Measurements from ENCODE around the gene DLGAP3. TPM values are rescaled to one million over a fixed set of nuclear protein-coding genes. Genes with fewer than 3 reads are reported as not detected.

Gene DLGAP3
- total RNA-seq, 1 experiment from 2014 or later, result 0.02 TPM

DNA sequence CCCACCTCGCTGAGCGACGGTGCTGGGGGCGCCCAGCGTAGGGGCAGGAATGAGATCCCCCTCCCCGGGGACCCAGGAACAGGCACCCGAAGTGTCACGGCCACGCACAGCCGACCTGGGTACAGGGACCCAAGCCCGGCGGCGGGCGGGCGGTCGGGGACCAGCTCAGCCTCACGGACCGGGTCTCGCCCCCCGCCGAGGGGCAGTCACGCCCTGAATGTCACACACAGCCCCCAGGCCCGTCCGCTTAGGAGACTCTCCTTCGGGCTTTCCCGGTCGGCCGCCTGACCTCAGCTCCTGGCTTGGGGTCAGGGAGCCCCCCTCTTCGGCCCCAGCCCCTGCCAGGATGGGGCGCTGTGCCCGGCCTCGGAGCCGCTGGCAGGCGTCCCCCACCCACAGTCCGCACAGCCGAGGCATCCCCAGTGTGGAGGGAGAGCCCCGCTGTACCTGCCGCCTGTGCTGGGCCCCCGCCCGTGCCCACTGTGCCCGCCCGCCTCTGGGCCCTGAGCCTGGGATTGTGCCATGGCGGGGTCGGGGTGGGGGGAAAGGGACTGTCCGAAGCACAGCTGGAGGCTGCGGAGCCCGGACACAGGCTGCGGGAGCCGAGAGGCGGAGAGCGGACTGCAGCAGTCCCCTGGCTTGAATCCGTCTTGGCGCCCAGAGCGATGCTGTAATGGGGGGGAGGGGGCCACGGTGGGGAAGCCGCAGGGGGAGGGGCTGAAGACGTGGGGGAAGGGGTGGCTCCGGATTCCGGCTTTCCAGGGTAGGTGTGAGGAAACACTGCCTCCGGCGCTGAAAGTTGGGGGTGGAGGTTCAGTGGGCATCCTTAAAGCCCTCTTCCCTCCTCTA, 627 bp upstream of the DLGAP3 start:
- DNase-seq (ENCODE audit: extremely low read depth, low read depth), result no peak

DNA sequence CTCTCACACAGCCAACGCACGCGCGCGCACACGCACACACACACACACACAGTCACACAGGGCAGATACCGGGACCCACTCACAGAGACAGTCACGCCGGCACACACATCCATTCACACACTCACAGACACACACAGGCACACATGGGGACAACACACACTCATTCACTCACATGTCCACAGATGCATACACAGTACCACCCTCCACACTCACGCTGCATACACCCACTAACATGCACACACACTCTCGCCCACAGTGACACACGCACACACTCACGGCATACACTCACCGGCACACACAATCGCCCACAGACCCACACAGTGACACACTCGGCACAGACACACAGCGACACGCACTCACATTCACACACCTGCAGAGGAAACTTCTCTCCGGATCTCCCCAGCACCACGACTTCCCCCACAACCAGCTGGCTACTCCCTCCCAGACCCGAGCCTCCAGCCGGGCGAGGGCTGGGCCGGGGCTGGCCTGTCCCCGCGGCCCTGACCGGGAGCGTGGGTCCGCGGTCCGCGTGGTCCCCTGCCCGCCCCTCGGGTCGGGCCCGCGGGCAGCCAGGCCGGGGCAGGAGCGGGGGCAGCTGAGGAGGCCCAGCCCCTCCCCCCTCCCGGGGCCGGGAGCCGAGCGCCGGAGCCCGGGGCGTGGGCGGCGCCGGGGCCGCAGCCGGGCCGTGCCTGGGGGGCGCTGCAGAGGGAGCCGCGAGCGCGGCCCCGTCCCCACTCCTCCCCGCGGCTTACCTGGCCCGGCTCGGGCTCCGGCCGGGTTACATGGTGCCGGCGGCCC, 552 bp downstream of the DLGAP3 start:
- DNase-seq (ENCODE audit: extremely low read depth, low read depth), result no peak

DNA sequence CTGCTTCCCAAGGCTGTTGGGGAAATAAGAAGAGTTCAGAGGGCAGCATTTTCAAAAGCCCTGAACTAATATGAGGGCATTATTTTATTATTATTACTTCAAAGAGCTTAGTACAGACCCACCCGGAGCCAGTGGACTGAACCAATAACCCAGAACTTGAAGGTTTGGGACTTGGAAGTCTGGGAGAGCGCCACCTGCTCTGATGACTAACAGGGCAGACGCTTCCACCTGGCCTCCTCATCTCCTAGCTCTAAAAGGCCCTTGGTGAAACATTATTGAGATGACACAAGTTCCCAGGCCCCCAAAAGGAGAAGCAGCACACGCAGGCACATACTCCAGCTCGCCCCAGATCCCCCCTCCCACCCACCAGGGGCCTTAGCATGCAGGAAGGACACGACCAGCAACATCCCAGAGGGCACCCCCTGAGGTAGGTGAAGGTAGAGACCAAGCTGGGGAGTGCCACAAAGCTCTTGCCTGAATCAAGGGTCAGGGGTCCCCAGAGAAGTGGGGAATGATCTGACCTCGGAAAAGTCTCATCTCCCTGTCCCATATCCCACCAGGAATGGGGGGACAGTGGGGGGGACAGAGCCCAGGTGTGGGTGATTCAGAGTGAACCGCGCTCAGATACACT, 1.3 kb downstream of the DLGAP3 start:
- no peak for DNase-seq (ENCODE audit: extremely low read depth, low read depth)

DNA sequence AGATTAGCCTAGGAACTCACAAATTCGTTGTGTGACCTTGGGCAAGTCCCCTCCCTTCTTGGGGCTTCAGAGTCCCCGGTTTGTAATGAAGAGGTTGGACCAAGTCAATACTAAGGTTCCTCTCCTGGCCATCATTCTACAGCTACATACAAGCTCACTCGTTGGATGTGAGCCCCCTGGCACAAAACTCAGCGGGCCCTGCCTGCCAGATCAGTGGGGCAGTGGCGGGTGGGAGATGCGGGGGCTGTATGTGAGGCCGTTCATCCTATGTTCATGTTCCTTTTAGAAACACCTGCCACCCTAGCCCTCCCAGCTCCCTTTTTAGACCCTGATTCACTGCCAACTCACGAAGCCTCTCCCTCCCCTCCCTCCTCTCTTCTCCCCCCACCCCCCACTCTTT, 2.1 kb downstream of the DLGAP3 start:
- DNase-seq (ENCODE audit: extremely low read depth, low read depth), result no peak

DNA sequence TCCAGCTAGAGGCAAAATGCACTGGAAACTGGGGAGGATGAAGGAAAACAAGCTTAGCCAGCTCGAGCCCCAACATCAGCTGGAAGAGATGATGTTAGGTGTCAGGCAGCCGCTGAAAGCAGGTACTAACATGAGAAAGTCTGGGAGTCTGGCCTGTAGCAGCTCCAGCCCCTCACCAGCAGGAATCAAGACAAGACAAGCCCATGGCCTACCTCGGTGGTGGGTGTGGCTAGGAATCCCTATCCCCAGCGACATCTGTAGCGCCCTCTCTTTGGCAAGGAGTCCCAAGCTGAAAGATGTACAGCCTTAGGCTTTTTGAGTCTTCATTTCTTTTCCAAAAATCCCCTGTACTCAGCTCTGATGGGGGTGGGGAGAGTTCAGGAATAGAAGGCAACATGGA, 2.6 kb downstream of the DLGAP3 start:
- no peak for DNase-seq (ENCODE audit: extremely low read depth, low read depth)

DNA sequence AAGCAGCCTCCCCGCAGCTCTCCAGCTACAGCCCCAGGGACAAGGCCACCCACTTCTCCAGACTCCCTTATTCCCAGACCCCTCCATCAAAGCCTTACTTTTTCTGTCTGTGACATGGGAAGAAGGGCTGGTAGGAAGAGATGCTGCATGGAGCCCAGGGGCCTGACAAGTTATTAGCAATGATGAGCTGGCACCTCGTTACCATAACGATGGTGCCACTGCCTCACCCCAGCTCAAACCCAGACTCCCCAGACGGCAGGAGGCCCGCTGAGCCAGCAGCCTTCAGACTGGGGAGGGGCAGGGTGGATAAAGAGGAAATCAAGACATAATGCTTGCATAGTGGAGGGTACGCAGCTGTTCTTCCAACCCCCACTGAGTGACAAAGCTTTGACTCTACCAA, 3.3 kb downstream of the DLGAP3 start:
- no peak for DNase-seq (ENCODE audit: extremely low read depth, low read depth)

DNA sequence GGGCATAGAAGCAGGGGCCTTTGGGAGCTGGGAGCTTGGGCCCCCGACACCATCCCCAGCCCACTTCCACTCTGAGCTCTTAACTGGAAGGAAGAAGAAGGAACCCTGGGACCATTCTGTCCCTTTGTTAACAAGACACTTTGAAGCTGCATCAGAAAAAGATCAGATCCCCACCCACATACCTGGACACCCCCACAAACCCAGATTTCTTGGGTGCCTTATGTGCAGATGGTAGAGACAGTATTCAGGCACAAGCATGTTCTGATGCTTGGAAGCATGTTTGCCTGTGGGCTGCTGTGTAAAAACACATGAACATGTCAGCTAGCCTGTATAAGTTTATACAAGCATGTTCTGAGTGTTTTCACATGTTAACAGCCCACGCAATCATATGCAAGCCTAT, 3.7 kb downstream of the DLGAP3 start:
- no peak for DNase-seq (ENCODE audit: extremely low read depth, low read depth)

DNA sequence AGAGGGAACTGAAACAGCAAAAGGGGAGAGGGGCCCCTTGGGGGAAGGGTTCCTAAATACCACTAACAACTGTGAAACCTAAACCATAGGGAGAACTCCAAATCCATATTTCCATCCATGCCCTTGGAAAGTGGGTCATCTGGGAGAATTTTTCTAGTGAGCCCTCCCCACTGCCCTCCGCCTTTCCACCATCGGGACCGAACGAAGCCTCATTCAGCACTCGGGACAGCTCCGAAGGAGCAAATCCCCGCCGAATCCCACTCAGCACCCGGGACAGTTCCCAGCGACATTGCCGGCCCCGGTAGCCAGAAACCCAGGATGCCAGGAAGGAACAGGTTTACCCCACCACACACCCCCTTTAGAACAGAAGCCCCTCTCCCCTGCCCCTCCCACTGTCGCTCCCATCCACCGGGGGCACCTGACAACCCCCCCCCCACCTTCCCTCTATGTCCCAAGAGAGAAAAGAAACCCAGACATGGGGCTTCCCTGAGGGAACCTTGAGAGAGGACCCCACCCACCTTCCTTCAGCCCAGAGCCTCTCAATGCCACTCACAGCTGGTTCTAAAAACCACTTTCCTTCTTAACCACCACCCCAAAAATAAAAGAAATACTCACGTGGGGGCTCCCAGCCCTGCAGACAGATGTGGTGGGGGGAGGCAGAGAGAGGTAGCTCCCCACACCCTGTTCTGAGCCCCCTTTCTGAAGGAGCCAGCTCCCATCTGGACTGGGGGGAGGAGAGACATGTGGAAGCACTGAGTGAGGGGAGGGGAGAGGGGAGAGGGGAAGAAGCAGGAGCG, 4.5 kb downstream of the DLGAP3 start:
- peak; percentile 59 for DNase-seq (ENCODE audit: extremely low read depth, low read depth)

DNA sequence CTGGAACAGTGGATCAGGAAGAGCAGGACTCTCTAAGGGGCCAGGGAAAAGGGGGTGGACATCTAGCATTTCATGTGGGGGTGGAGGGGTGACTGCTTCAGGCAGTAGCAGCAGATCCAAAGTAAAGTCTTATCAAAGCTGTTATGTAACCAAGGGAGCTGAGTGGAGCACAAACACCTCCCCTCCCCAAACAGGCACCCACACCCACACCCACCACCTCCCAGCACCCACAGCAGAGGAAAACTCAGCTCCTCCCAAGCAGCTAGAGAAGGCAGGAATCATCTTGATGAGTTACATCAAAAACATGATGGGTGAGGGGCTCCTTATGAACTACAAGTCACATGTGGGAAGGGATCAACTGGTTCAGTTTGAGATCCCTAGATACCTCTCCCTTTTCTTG, 6.0 kb downstream of the DLGAP3 start:
- DNase-seq (ENCODE audit: extremely low read depth, low read depth), result no peak

DNA sequence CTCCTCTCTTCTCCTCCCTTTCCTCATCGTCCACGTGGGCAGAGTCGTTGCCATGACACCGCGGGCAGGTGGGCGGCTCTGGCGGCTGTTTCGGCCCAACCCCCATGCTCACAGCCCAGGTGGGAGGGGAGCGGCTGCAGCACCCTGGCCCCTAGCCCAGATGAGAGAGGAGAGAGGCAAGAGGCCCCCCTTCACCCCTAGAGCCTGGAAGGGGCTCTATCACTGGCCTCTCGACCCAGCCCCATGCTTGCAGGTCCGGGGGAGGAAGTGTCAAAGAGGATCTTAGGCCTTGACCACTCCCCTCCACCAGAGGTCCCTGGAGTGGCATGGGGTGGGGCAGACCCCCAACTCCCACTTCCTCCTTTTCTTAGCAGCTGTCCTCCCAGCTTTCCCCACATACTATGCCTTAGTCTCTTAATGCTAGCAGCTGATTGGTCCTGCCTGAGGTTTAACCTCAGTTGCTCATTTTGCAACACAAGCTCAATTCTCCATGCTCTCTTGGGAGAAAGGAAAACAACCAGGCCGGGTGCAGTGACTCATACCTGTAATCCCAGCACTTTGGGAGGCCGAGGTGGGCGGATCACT, 10.4 kb downstream of the DLGAP3 start:
- DNase-seq (ENCODE audit: extremely low read depth, low read depth), result no peak

DNA sequence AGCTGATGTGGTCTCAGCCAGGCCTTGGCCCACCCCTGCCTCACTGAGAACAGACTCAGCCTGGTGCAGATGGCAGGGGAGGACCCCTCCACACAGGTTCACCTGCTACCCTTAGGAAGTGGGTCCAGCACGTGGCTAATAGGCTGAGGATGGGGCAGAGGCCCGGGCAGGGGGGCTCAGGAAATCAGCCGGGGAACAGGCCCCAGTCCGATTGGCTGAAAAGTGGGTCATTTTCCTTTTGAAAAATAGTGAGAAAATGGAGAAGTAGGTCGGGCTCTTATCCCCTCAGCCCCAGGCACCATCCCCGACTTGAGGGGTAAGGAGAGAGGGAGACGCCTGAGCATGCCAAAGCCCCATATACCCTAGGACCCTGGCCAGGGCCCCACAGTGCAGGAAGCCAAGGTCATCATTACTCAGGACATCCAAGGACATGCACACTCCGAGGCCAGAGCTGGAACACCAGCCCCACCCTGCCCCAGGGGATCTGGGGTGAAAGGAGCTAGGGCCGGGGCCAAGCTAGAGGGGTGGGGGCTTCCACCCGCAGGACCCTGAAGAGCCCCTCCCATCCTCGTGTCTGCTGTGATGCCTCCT, 11.0 kb downstream of the DLGAP3 start:
- no peak for DNase-seq (ENCODE audit: extremely low read depth, low read depth)

DNA sequence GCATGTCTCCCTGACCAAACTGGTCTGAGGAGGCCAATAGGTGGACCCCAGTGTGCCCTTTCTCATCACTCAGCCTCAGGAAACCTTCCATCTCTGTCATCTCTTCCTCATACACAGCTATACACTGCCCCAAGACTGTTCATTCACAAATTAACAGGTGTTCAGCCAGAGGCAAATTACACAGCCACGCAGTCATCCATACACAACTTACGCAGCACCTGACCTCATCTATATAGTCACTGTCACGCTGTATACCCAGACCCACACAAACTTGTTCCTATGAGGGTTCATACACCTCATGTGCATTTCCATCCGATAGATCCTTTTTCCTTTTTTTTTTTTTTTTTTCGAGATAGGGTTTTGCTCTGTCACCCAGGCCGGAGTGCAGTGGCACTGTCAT, 12.4 kb downstream of the DLGAP3 start:
- no peak for DNase-seq (ENCODE audit: extremely low read depth, low read depth)

DNA sequence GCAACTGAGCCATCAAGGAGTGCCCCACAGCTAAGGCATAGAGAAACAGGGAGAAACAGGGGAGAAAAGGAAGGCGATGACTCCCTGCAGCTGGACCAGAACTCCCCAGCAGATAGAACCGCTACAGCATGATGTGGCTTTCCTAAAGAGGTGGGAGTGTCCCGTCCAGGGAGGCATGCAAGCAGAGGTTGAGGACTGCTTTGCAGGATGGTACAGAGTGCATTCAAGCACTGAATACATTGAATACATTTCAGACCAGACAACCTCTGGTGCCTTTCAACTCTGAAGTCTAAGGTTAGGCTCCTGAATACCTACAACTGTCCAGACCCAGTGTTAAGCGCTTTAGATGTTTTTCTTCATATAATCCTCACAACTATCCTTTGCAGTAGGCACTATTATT, 13.3 kb downstream of the DLGAP3 start:
- DNase-seq (ENCODE audit: extremely low read depth, low read depth), result no peak

DNA sequence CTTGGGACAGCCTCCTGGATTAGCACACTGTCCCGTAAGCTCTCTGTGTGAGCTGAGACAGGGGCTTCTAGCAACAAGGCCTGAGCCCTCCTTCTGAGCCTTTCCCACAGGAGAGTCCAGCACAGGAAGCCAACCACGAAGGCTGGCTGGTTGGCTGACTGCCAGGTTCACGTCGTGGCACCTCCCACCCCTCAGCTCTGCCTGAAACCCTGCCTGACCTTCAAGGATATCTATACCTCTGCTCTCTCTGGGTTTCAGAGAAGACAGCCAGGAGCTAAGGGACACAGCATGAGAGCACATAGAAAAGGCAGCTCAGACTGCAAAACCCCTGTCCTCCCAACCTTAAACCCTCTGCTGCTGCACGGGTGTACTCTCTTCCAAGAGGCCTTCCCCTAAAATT, 13.9 kb downstream of the DLGAP3 start:
- DNase-seq (ENCODE audit: extremely low read depth, low read depth), result no peak

DNA sequence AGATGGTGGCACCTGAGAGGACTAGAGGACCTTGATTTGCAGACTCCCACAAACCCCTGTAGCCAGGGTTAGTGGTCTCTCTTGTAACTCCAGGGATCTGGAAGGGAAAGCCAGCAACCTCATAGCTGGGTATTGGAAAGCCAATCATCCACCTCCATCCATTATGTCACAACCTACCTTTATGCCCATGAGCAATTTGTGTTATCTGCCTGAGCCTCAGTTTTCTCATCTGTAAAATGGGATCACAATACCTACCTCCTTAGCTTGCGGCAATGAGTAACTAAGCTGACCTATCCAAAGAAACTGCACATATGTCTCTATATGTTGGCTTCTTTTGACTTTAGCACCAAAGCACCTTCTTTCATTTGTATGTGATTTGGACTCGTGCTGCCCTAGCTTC, 14.5 kb downstream of the DLGAP3 start:
- DNase-seq (ENCODE audit: extremely low read depth, low read depth), result no peak

DNA sequence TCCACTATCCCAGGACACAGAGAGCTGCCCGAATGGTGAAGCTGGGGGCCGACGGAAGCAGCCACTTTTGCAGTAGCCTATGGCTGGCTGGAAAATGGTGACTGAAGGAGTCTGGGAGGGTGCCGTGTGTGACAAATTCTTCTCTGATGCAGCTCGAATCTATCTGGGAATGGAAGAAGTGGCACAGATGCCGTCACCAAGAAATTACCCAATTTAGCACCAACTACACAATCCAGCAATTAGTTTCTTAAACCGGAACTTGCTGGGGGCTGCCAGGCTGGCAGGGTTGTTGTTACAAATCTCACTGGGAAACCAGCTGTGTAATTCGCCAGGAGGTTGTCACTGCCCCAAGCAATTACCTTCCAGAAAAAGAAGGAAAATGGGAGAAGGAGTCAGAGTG, 18.0 kb downstream of the DLGAP3 start:
- DNase-seq (ENCODE audit: extremely low read depth, low read depth), result no peak

DNA sequence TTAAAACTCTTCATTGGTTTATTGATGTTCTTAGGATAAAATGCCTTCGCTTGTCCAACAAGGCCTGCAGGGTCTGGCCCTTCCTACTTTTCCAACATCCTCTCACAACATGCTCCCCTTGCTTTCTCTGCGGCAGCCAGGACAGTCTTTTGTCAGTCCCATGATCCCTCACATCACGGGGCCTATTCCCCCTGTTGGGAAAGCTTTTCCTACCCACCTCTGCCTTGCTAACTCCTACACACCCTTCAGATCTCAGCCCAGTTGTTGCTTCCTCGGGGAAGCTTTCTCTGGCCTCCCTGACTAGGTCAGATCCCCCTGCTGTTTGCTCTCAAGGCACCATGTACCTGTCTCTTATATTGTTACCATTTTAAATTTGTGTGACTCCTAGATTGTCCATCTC, 19.0 kb downstream of the DLGAP3 start:
- DNase-seq (ENCODE audit: extremely low read depth, low read depth), result no peak

DNA sequence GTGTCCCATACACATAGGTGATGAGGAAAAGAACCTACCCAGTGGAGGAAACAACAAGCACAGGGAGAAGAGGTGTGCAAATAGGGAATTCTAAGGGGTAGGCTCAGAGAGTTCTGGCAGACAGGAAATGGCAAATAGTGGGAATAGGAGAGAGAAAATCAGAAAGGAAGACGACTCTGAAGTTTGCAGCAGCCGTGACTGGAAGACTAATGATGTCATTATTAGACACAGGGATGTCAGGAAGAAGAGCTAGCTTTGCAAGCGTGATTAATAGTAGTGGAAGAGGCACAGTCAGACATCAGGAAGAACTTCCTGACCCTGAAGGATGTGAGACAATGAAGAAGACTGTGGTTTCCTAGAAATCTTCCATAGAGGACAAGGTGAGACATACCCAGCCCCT, 21.1 kb downstream of the DLGAP3 start:
- DNase-seq (ENCODE audit: extremely low read depth, low read depth), result no peak

DNA sequence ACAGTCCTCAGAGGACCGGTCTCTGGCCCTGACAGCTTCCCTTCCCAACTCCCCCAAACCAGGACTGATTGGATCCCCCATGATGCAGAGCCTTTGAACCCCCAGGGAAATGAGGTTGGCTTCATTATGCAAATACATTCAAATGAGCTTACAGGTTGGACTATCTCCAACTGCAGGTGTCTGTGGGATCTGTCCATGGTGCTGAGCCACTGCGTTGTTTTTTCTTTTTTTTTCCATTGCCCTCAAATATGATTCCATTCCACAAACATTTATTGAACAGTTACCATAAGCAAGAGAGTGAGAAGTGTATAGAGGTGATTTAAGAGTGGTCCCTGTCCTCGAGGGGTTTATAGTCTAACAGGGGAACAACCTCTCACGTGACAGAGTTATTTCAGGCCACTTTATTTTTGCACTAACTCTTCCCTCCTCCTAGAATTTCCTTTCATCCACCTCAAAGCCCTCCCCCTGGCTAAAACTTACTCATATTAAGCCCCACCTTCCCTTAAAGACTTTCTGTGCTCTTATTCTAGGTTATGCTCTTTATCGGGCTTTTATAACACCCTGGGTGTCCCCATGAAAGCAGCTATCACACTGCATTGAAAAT, 21.9 kb downstream of the DLGAP3 start:
- DNase-seq (ENCODE audit: extremely low read depth, low read depth), result no peak

DNA sequence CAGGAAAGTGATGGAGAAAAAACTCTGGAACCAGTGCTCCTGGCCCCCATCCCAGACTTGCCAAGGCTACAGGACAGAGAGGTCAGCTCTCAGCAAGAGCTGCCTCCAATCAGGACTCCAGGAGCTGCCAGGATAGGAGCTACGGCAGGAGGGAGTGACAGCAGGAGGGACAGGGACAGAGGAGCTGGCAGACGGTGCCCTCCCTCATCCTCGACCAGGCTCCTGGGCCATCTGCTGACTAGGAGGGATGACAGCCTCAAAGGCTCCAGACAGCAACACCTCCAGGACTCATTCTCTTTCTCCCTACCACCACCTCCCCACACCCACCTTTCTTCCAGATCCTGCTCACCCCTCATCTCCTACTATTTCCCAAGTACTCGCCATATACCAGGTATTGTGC, 22.7 kb downstream of the DLGAP3 start:
- DNase-seq (ENCODE audit: extremely low read depth, low read depth), result no peak

Data from NCI-H460 (cell line).